Endothelial cell of umbilical vein (primary cell): ENCODE results near the gene EXD3. TPM values are rescaled to one million over a fixed set of nuclear protein-coding genes. Genes with fewer than 3 reads are reported as not detected.
A peak's percentile ranks its signal among the peaks of the same experiment; 100 is the strongest.

Experiments used
- BruUV-seq: library from RNA; stranded (reverse); fragments of 400-500 nt; replicated peaks from 2 replicates; lab custom pipeline; 2021; lab: Mats Ljungman, UMichigan
- CTCF ChIA-PET: fragments of 300-600, 350-600 bp; sonication (Branson Sonifier 250); formaldehyde crosslinking; loops from one replicate; lab custom pipeline; 2021; ENCODE audit warnings: antibody characterized with exemption, inconsistent platforms; lab: Charles Lee
- POLR2A ChIA-PET: fragments of 300-600, 350-600 bp; sonication (Branson Sonifier 250); formaldehyde crosslinking; loops from one replicate; lab custom pipeline; 2021; ENCODE audit warnings: antibody characterized with exemption, inconsistent platforms; lab: Charles Lee
- DNase-seq: peaks from one replicate; pipeline ENCODE4 v3.0.0-alpha.2; 2011; ENCODE audit warnings: low read depth, low spot score
- FAIRE-seq: peaks from 2 replicates; lab custom pipeline; 2011; peaks lifted over from hg19 to GRCh38; lab: Jason Lieb, UNC
- H2AFZ ChIP-seq: 2 replicates; pipeline ENCODE4 v1.6.0; 2012; ENCODE audit warnings: low read depth, low read length, control low read depth, inconsistent platforms
- H3K27ac ChIP-seq: 2 replicates; pipeline ENCODE4 v1.5.1; 2011; ENCODE audit warnings: low read depth, mild to moderate bottlenecking, control low read depth, low read length, moderate library complexity; ENCODE audit not compliant: insufficient read depth
- H3K27me3 ChIP-seq, 2 experiments: 2 replicates each; pipeline versions ENCODE4 v1.6.0 to v1.6.1; 2011; ENCODE audit warnings: low read length in 2 of 2, mixed read lengths in 1 of 2; ENCODE audit not compliant: control insufficient read depth in 2 of 2, insufficient read depth in 2 of 2
- H3K36me3 ChIP-seq, 2 experiments: 2 replicates in 1 of 2; 3 replicates in 1 of 2; pipeline ENCODE4 v1.5.1; 2011; ENCODE audit warnings: low read length in 2 of 2, mild to moderate bottlenecking in 1 of 2, moderate library complexity in 1 of 2; ENCODE audit not compliant: control insufficient read depth in 2 of 2, insufficient read depth in 2 of 2; ENCODE audit errors: extremely low read depth in 1 of 2
- H3K4me1 ChIP-seq: 3 replicates; pipeline ENCODE4 v1.5.1; 2011; ENCODE audit warnings: mild to moderate bottlenecking, low read length; ENCODE audit not compliant: control insufficient read depth, insufficient read depth; ENCODE audit errors: extremely low read depth
- H3K4me2 ChIP-seq: 2 replicates; pipeline ENCODE4 v1.6.1; 2011; ENCODE audit warnings: low read length, control low read depth, mixed read lengths; ENCODE audit not compliant: insufficient read depth
- H3K4me3 ChIP-seq, 3 experiments: fragments of 200-600 bp in 1 of 3; sonication (generic), shearing (Covaris generic) in 1 of 3; replicated peaks in 1 of 3; 2 replicates each; pipeline ENCODE4 v1.5.1; 2011 to 2016; ENCODE audit warnings: control low read depth in 3 of 3, low read length in 3 of 3, mild to moderate bottlenecking in 2 of 3, inconsistent platforms in 1 of 3, low read depth in 1 of 3, moderate library complexity in 1 of 3; ENCODE audit not compliant: insufficient read depth in 1 of 3
- H3K79me2 ChIP-seq: 2 replicates; pipeline ENCODE4 v1.6.0; 2012; ENCODE audit warnings: low read length, inconsistent platforms; ENCODE audit not compliant: control insufficient read depth, insufficient read depth
- H3K9ac ChIP-seq: replicated peaks from 2 replicates; pipeline ENCODE3; 2011; ENCODE audit warnings: low read length, control low read depth; ENCODE audit not compliant: insufficient read depth; ENCODE audit errors: extremely low read depth
- H3K9me1 ChIP-seq: replicated peaks from 3 replicates; pipeline ENCODE4 v1.6.0; 2011; ENCODE audit warnings: mild to moderate bottlenecking, low read length; ENCODE audit not compliant: control insufficient read depth, insufficient read depth; ENCODE audit errors: extremely low read depth
- H3K9me3 ChIP-seq: replicated peaks from 2 replicates; pipeline ENCODE4 v1.5.1; 2012; ENCODE audit warnings: low read length, inconsistent platforms; ENCODE audit not compliant: control insufficient read depth, insufficient read depth
- H4K20me1 ChIP-seq: replicated peaks from 2 replicates; pipeline ENCODE3; 2011; ENCODE audit warnings: mild to moderate bottlenecking, low read length; ENCODE audit not compliant: control insufficient read depth, insufficient read depth; ENCODE audit errors: extremely low read depth
- EZH2 ChIP-seq: IDR thresholded peaks from 2 replicates; pipeline ENCODE4 v1.6.1; 2012; ENCODE audit warnings: borderline replicate concordance, low read depth, mild to moderate bottlenecking, moderate library complexity, low read length, inconsistent platforms; ENCODE audit not compliant: severe bottlenecking
- FOS ChIP-seq: IDR thresholded peaks from 2 replicates; pipeline ENCODE4 v1.6.1; 2011; ENCODE audit warnings: mild to moderate bottlenecking, low read length, moderate library complexity, borderline replicate concordance; ENCODE audit not compliant: insufficient read depth
- GATA2 ChIP-seq: IDR thresholded peaks from 2 replicates; pipeline ENCODE4 v1.7.0; 2011; ENCODE audit warnings: low read depth, mild to moderate bottlenecking, moderate library complexity, mixed read lengths, low read length; ENCODE audit not compliant: insufficient read length, insufficient read depth
- JUN ChIP-seq: IDR thresholded peaks from 2 replicates; pipeline ENCODE4 v1.6.1; 2011; ENCODE audit warnings: borderline replicate concordance, low read depth; ENCODE audit not compliant: insufficient read length, insufficient read depth
- MYC ChIP-seq: IDR thresholded peaks from one replicate; pipeline ENCODE4 v1.6.1; 2011; ENCODE audit warnings: mild to moderate bottlenecking, low read depth, low read length
- POLR2A ChIP-seq: IDR thresholded peaks from 2 replicates; pipeline ENCODE4 v1.6.1; 2012; ENCODE audit warnings: low read depth, mild to moderate bottlenecking, control low read depth, low read length
- POLR2AphosphoS5 ChIP-seq: IDR thresholded peaks from 2 replicates; pipeline ENCODE4 v1.6.1; 2012; ENCODE audit warnings: low read depth, mild to moderate bottlenecking, control low read depth, low read length, moderate library complexity; ENCODE audit not compliant: insufficient read depth
- dilution Hi-C: fragments of 300-500 bp; cut with MboI; formaldehyde crosslinking; loops from one replicate; pipeline ENCODE4 v1.15.0; 2019; ENCODE audit warnings: low sequenced_read_pairs; ENCODE audit not compliant: extremely low pct_ligation_motif_present
- intact Hi-C: fragments of 100-400 bp; cut with micrococcal nuclease; formaldehyde crosslinking; loops from one replicate; pipeline ENCODE4 v1.10.0; 2022
- polyA plus RNA-seq, 4 experiments: library from polyadenylated mRNA; depleted of rRNA in 3 of 4; stranded (reverse) in 3 of 4; unstranded in 1 of 4; fragments of >200 nt; gene quantifications; 2 replicates each; pipeline versions ENCODE4 v1.2.1 to v1.2.3, GENCODE V29; 2011 to 2012; ENCODE audit warnings: missing spikeins in 1 of 4
- total RNA-seq: library from RNA; stranded (reverse); gene quantifications from 2 replicates; pipeline ENCODE4 v1.2.3, GENCODE V29; 2021
- TF ChIP-seq, protein P1 (sequence below): IDR thresholded peaks from 2 replicates; pipeline ENCODE4 v1.6.1; 2011; ENCODE audit not compliant: insufficient read depth, insufficient read length
- TF ChIP-seq, protein P2 (sequence below), 2 donors: IDR thresholded peaks; 1 replicate in 1 of 2; 2 replicates in 1 of 2; pipeline ENCODE4 v1.5.1; 2011; ENCODE audit warnings: low read length in 2 of 2, mild to moderate bottlenecking in 2 of 2, moderate library complexity in 2 of 2, control low read depth in 1 of 2, inconsistent platforms in 1 of 2, low read depth in 1 of 2; ENCODE audit not compliant: insufficient read depth in 1 of 2; ENCODE audit errors: extremely low read depth in 1 of 2

EXD3 gene
- total and polyA plus RNA-seq, 2 donors (not counting 3 experiments of a cell fraction or from before 2014, with no cell fraction given), result 17.7 to 30.3 TPM

DNA sequence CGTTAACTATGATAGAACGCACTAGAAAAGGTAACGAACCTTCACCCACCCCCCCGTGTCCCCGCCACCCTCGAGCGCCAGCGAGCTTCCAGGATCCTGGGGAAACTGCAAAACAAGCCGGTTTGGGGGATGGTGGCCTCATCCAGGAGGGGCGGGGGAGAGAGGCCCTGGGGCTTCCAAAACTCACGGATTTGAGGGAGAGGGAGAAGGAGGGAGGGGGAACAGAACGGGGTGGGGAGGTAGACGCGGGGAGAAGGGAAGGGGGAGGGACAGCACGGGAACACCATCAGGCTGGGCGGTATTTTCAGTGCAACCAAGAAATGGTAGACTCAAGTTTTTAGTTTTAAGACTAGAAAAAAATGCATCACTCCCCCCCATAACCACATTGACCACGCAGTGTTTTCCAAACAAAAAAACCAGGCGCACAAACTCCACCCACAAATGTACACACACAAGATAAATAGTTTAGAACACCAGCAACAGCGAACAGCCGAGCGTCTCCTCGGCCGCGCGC, 122.3 kb downstream of the EXD3 start:
- H3K27ac ChIP-seq, result peak overlapping the region; percentile 93
- FAIRE-seq (peak; percentile 52), DNase-seq (peak; percentile 55)
- no peaks in the 10 kb centered on the region for H4K20me1 ChIP-seq
- peaks cover 61% of the 10 kb centered on the region for H3K4me1 ChIP-seq
- ChIA-PET POLR2A (interaction anchor here (0.6 kb wide), 1 partner anchor 212 kb away, joined by 6 read pairs; no protein-coding TSS in a partner anchor), CTCF (interaction anchor here (1.0 to 3.1 kb wide), 5 partner anchors 13 to 146 kb away, joined by 3 to 36 read pairs (median 20); no protein-coding TSS in a partner anchor)
- no peaks in the 10 kb centered on the region for H3K9me1 ChIP-seq
- H3K27me3 ChIP-seq, result no peaks in the 10 kb centered on the region
- H3K9me3 ChIP-seq, result no peaks in the 10 kb centered on the region
- intact Hi-C loops, result no loop called here
- peaks cover 26% of the 10 kb centered on the region for H3K79me2 ChIP-seq
- no TSS peak for BruUV-seq
- H2AFZ ChIP-seq, result no peak overlapping the region
- peak overlapping the region; percentile 61 to 83 (median 70) for H3K4me3 ChIP-seq
- H3K4me2 ChIP-seq, result peak overlapping the region; percentile 84
- TF ChIP-seq POLR2AphosphoS5 (no peak), POLR2A (peak; percentile 8), EZH2 (no peak)
- no peaks in the 10 kb centered on the region for H3K36me3 ChIP-seq
- dilution Hi-C loops, result no loop called here
- H3K9ac ChIP-seq, result peak overlapping the region; percentile 53

DNA sequence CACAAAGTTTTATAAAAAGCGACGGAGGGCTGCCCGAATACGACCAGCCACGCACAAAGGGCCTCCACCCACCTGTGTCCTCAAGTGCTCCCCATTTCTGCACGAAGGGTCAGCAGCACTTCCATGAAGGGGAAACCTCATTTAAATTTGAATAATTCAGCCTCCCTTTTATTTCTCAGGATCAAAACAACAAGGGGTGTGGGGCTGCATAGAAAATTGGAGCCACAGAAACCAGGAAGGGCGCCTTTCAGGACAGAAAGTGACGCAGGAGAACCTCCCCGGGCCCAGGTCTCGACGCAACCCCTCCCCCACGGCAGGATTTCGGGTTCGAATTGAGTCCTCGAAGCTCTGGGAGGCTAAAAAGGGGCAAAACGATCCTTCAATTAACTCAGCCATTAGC, 123.0 kb downstream of the EXD3 start:
- peaks cover 57% of the 10 kb centered on the region for H3K4me1 ChIP-seq
- H3K9me3 ChIP-seq, result no peaks in the 10 kb centered on the region
- POLR2A ChIA-PET, result interaction anchor here (0.6 kb wide), 1 partner anchor 213 kb away, joined by 6 read pairs; no protein-coding TSS in a partner anchor
- dilution Hi-C loops (no loop called here), intact Hi-C loops (loop anchor here (2.0 kb wide), 1 partner anchor 55 kb away; no protein-coding TSS in a partner anchor)
- TSS peak; percentile 57 for BruUV-seq
- H3K27me3 ChIP-seq, result no peaks in the 10 kb centered on the region
- peak overlapping the region; percentile 61 to 83 (median 70) for H3K4me3 ChIP-seq
- peak overlapping the region; percentile 53 for H3K9ac ChIP-seq
- TF ChIP-seq EZH2 (no peak), POLR2AphosphoS5 (no peak), MYC (no peak), JUN (no peak), FOS (no peak), GATA2 (no peak), POLR2A (no peak)
- TF ChIP-seq, protein P1, sequence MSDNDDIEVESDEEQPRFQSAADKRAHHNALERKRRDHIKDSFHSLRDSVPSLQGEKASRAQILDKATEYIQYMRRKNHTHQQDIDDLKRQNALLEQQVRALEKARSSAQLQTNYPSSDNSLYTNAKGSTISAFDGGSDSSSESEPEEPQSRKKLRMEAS, result no peak
- TF ChIP-seq, protein P2, sequence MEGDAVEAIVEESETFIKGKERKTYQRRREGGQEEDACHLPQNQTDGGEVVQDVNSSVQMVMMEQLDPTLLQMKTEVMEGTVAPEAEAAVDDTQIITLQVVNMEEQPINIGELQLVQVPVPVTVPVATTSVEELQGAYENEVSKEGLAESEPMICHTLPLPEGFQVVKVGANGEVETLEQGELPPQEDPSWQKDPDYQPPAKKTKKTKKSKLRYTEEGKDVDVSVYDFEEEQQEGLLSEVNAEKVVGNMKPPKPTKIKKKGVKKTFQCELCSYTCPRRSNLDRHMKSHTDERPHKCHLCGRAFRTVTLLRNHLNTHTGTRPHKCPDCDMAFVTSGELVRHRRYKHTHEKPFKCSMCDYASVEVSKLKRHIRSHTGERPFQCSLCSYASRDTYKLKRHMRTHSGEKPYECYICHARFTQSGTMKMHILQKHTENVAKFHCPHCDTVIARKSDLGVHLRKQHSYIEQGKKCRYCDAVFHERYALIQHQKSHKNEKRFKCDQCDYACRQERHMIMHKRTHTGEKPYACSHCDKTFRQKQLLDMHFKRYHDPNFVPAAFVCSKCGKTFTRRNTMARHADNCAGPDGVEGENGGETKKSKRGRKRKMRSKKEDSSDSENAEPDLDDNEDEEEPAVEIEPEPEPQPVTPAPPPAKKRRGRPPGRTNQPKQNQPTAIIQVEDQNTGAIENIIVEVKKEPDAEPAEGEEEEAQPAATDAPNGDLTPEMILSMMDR (IDR thresholded peaks at IDR 0.05; ENCODE audit: extremely low read depth in 1 of 2, insufficient read depth in 1 of 2, low read depth in 1 of 2, low read length in 2 of 2), result no peak
- FAIRE-seq, result no peak
- H3K79me2 ChIP-seq, result peaks cover 26% of the 10 kb centered on the region
- H3K36me3 ChIP-seq, result no peaks in the 10 kb centered on the region
- H3K27ac ChIP-seq, result peak overlapping the region; percentile 93
- H4K20me1 ChIP-seq, result no peaks in the 10 kb centered on the region
- CTCF ChIA-PET, result no interaction called here
- H3K4me2 ChIP-seq, result peak overlapping the region; percentile 84
- H2AFZ ChIP-seq, result no peak overlapping the region
- no peaks in the 10 kb centered on the region for H3K9me1 ChIP-seq
- DNase-seq, result peak; percentile 37
